HepG2 (cell line): ENCODE measurements around the gene GSTCD. TPM values are rescaled to one million over a fixed set of nuclear protein-coding genes. Genes with fewer than 3 reads are reported as not detected.

Experiments
- ATM ChIP-seq: fragments of 450-650 bp; IDR thresholded peaks from 2 replicates; pipeline ENCODE4 v1.7.1; 2017; ENCODE audit warnings: mild to moderate bottlenecking, borderline replicate concordance
- GTF2F1 ChIP-seq: fragments of 150-350 bp; IDR thresholded peaks from 2 replicates; pipeline ENCODE4 v1.6.1; 2014; ENCODE audit warnings: low read length
- NFATC3 ChIP-seq: sonication (generic); formaldehyde crosslinking; IDR thresholded peaks from 2 replicates; pipeline ENCODE4 v1.5.1; 2020; ENCODE audit warnings: mild to moderate bottlenecking, missing genetic modification reagents
- NPAS2 ChIP-seq: sonication (generic); formaldehyde crosslinking; IDR thresholded peaks from 2 replicates; pipeline ENCODE4 v1.8.0; 2022; ENCODE audit warnings: mild to moderate bottlenecking, missing genetic modification reagents, borderline replicate concordance
- SALL1 ChIP-seq: sonication (generic); formaldehyde crosslinking; IDR thresholded peaks from 2 replicates; pipeline ENCODE4 v1.8.0; 2022; ENCODE audit warnings: mild to moderate bottlenecking, missing genetic modification reagents
- SMAD9 ChIP-seq: sonication (generic); formaldehyde crosslinking; IDR thresholded peaks from 2 replicates; pipeline ENCODE4 v1.5.1; 2020; ENCODE audit warnings: mild to moderate bottlenecking, missing genetic modification reagents
- TFAP4 ChIP-seq: sonication (generic); IDR thresholded peaks from 2 replicates; pipeline ENCODE4 v1.6.1; 2016; ENCODE audit warnings: low read depth, borderline replicate concordance
- U2AF1 ChIP-seq: fragments of 200-400 bp; formaldehyde crosslinking; optimal IDR thresholded peaks from 2 replicates; pipeline ENCODE3; 2017; ENCODE audit warnings: mild to moderate bottlenecking, low read depth, low read length
- ZBTB21 ChIP-seq: sonication (generic); formaldehyde crosslinking; IDR thresholded peaks from 2 replicates; pipeline ENCODE4 v1.4.0; 2020; ENCODE audit warnings: missing genetic modification reagents
- ZNF430 ChIP-seq: sonication (generic); formaldehyde crosslinking; IDR thresholded peaks from 2 replicates; pipeline ENCODE4 v1.9.0; 2021; ENCODE audit warnings: mild to moderate bottlenecking, missing genetic modification reagents
- ZNF446 ChIP-seq: sonication (generic); formaldehyde crosslinking; IDR thresholded peaks from 2 replicates; pipeline ENCODE4 v1.5.0; 2020; ENCODE audit warnings: mild to moderate bottlenecking, missing genetic modification reagents
- ZNF546 ChIP-seq: sonication (generic); formaldehyde crosslinking; conservative IDR thresholded peaks from 2 replicates; pipeline ENCODE4 v1.8.1; 2023; ENCODE audit warnings: mild to moderate bottlenecking, missing genetic modification reagents
- ZNF672 ChIP-seq: sonication (generic); formaldehyde crosslinking; IDR thresholded peaks from 2 replicates; pipeline ENCODE4 v1.8.1; 2022; ENCODE audit warnings: missing genetic modification reagents
- ZSCAN29 ChIP-seq: sonication (generic); formaldehyde crosslinking; conservative IDR thresholded peaks from 2 replicates; pipeline ENCODE4 v1.4.0; 2020; ENCODE audit warnings: mild to moderate bottlenecking, missing genetic modification reagents
- polyA plus RNA-seq, 8 experiments: library from polyadenylated mRNA; depleted of rRNA in 3 of 8; stranded (reverse) in 7 of 8; unstranded in 1 of 8; fragments of >200 nt; fragmentation: Illumina TruSeq in 4 of 8; extraction: Trizol in 4 of 8; gene quantifications; 2 replicates each; pipeline versions ENCODE4 v1.2.1 to v1.2.3, GENCODE V29; 2011 to 2016; ENCODE audit warnings: low read depth in 4 of 8, missing spikeins in 1 of 8, mixed read lengths in 1 of 8; ENCODE audit not compliant: insufficient read depth in 1 of 8
- total RNA-seq, 5 experiments: library from RNA; depleted of rRNA; stranded (reverse); fragments of >200 nt; fragmentation: Illumina TruSeq; extraction: Trizol; gene quantifications; 2 replicates each; pipeline ENCODE4 v1.2.3, GENCODE V29; 2016; ENCODE audit warnings: low read depth in 1 of 5
- TF ChIP-seq, protein P1 (sequence below): sonication (generic); formaldehyde crosslinking; IDR thresholded peaks from one replicate; pipeline ENCODE4 v1.5.1; 2020; ENCODE audit warnings: mild to moderate bottlenecking, missing genetic modification reagents; ENCODE audit errors: not compliant biosample characterization
- TF ChIP-seq, protein P2 (sequence below): sonication (generic); formaldehyde crosslinking; IDR thresholded peaks from 2 replicates; pipeline ENCODE4 v1.4.0; 2020; ENCODE audit warnings: mild to moderate bottlenecking, low read depth, missing genetic modification reagents
- TF ChIP-seq, protein P3 (sequence below): sonication (generic); formaldehyde crosslinking; IDR thresholded peaks from 2 replicates; pipeline ENCODE4 v1.5.0; 2020; ENCODE audit warnings: missing genetic modification reagents

The GSTCD gene
- total and polyA plus RNA-seq, 2 of the 13 experiments (the other 11 are each of a cell fraction or from before 2014, with no cell fraction given): 7.9 to 30.8 TPM

DNA sequence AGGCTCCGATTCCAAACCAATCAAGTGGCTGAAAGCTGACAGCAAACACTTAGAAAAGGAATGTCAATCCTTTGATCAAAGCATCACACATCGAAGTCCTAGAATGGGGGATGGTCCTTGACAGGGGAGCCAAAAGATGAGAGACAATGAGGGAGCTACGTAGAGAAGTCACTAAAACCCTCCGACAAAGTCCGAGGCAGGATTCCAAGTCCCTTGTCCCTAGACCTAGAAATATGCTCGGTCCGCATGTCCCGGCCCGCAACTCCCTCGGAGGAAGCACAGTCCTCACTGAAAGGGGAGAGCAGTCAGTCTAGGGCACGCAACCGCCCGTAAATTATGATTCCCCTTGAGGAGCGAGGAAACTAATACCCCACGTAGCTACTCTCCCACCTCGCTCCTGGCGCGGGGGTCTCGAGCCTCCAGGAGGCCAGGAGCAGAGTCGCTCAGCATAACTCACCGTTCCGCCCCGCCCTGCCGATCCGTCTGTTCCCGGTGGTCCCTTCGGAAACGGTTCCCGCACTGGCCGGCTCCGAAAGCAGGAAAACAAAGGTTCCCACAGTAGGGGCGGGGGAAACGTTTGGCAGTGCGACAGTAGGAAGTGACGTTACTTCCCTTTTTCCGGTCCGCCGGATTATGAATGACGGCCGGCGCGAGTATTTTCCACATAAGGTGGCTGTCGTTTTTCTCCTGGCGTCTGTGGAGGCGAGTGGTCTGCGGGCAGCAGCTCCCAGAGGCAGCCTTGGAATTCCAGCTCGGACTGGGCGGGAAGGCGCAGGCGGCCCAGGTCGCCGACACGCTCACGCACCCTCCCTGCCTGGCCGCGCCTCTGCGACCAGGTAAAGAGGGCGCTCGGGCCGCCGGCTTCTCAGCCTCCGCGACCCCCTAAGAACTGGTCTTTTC is at the start of gene GSTCD, which contains the start of gene INTS12 (continued):
- TF ChIP-seq, protein P1, sequence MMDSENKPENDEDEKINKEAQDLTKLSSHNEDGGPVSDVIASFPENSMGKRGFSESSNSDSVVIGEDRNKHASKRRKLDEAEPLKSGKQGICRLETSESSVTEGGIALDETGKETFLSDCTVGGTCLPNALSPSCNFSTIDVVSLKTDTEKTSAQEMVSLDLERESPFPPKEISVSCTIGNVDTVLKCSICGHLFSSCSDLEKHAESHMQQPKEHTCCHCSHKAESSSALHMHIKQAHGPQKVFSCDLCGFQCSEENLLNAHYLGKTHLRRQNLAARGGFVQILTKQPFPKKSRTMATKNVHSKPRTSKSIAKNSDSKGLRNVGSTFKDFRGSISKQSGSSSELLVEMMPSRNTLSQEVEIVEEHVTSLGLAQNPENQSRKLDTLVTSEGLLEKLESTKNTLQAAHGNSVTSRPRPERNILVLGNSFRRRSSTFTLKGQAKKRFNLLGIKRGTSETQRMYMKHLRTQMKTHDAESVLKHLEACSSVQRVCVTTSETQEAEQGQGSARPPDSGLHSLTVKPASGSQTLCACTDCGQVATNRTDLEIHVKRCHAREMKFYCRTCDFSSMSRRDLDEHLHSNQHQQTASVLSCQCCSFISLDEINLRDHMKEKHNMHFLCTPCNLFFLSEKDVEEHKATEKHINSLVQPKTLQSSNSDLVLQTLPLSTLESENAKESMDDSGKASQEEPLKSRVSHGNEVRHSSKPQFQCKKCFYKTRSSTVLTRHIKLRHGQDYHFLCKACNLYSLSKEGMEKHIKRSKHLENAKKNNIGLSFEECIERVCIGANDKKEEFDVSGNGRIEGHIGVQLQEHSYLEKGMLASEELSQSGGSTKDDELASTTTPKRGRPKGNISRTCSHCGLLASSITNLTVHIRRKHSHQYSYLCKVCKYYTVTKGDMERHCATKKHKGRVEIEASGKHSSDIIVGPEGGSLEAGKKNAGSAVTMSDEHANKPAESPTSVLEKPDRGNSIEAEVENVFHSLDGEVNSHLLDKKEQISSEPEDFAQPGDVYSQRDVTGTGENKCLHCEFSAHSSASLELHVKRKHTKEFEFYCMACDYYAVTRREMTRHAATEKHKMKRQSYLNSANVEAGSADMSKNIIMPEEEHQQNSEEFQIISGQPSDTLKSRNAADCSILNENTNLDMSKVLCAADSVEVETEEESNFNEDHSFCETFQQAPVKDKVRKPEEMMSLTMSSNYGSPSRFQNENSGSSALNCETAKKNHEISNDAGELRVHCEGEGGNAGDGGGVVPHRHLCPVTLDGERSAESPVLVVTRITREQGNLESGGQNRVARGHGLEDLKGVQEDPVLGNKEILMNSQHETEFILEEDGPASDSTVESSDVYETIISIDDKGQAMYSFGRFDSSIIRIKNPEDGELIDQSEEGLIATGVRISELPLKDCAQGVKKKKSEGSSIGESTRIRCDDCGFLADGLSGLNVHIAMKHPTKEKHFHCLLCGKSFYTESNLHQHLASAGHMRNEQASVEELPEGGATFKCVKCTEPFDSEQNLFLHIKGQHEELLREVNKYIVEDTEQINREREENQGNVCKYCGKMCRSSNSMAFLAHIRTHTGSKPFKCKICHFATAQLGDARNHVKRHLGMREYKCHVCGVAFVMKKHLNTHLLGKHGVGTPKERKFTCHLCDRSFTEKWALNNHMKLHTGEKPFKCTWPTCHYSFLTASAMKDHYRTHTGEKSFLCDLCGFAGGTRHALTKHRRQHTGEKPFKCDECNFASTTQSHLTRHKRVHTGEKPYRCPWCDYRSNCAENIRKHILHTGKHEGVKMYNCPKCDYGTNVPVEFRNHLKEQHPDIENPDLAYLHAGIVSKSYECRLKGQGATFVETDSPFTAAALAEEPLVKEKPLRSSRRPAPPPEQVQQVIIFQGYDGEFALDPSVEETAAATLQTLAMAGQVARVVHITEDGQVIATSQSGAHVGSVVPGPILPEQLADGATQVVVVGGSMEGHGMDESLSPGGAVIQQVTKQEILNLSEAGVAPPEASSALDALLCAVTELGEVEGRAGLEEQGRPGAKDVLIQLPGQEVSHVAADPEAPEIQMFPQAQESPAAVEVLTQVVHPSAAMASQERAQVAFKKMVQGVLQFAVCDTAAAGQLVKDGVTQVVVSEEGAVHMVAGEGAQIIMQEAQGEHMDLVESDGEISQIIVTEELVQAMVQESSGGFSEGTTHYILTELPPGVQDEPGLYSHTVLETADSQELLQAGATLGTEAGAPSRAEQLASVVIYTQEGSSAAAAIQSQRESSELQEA (CRISPR knock-in tag): peak; percentile 66
- TF ChIP-seq ZNF546 (CRISPR knock-in tag) (peak; percentile 89), SALL1 (CRISPR knock-in tag) (peak; percentile 98), GTF2F1 (peak; percentile 74; the same call in 1 of the 2 replicates), ZNF672 (CRISPR knock-in tag) (peak; percentile 96), SMAD9 (CRISPR knock-in tag) (peak; percentile 28; the same call in 1 of the 2 replicates), ZNF430 (peak; percentile 95), NFATC3 (CRISPR knock-in tag) (no peak), ZBTB21 (peak; percentile 73; the same call in 1 of the 2 replicates), ATM (no peak), ZSCAN29 (CRISPR knock-in tag) (peak; percentile 81; the same call in 1 of the 2 replicates), ZNF446 (CRISPR knock-in tag) (no peak), TFAP4 (peak; percentile 74; the same call in 1 of the 2 replicates), U2AF1 (peak; percentile 93), NPAS2 (no peak)
- TF ChIP-seq, protein P2, sequence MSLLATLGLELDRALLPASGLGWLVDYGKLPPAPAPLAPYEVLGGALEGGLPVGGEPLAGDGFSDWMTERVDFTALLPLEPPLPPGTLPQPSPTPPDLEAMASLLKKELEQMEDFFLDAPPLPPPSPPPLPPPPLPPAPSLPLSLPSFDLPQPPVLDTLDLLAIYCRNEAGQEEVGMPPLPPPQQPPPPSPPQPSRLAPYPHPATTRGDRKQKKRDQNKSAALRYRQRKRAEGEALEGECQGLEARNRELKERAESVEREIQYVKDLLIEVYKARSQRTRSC: 0 out of 2 replicates have a peak, but pooled peaks have one; percentile 25
- TF ChIP-seq, protein P3, sequence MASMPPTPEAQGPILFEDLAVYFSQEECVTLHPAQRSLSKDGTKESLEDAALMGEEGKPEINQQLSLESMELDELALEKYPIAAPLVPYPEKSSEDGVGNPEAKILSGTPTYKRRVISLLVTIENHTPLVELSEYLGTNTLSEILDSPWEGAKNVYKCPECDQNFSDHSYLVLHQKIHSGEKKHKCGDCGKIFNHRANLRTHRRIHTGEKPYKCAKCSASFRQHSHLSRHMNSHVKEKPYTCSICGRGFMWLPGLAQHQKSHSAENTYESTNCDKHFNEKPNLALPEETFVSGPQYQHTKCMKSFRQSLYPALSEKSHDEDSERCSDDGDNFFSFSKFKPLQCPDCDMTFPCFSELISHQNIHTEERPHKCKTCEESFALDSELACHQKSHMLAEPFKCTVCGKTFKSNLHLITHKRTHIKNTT: no peak
